Erythroblast (primary cell): ENCODE data around the gene VCPKMT.

ENCODE experiments used
- GATA1 ChIP-seq: IDR thresholded peaks from 2 replicates; pipeline ENCODE4 v1.6.1; 2011; ENCODE audit warnings: low read depth, mild to moderate bottlenecking, control low read depth, low read length, moderate library complexity
- POLR2A ChIP-seq: IDR thresholded peaks from 2 replicates; pipeline ENCODE4 v1.6.1; 2011; ENCODE audit warnings: mild to moderate bottlenecking, low read length

DNA sequence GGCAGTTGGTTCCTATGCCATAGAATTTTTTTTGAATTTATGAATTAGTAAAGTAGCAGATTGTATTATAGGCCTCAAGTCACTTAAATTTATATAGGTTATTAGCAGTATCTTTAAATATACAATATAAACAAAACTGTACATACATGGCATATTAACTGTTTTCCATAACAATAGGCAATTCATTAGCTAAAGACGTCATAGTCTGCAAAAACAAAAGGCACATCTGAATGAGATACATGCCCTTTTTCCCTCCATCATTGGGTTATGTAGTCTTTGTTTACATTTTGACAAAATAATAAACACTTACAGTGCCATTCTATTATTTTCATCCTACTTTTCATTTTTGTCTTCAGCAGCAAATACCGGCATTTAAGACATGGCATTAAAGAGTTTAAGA, 1.1 kb upstream of the VCPKMT start:
- TF ChIP-seq POLR2A (no peak), GATA1 (no peak)
